RWPE1 (cell line): ENCODE measurements around the gene MAP4K2.

Source experiments
- CTCF ChIA-PET: fragments of 350-600 bp; sonication (Branson Sonifier 250); formaldehyde crosslinking; extraction: SDS; loops from one replicate; lab custom pipeline; 2021; lab: Yijun Ruan, JAX
- POLR2A ChIA-PET: fragments of 400-600 bp; formaldehyde crosslinking; extraction: SDS; loops from one replicate; lab custom pipeline; 2020; ENCODE audit warnings: antibody characterized with exemption; ENCODE audit not compliant: low non-redundant PET; lab: Yijun Ruan, JAX
- DNase-seq: peaks from one replicate; pipeline ENCODE4 v3.0.0; 2012; ENCODE audit warnings: low spot score
- H3K27ac ChIP-seq: fragments of 450-650 bp; 2 replicates; pipeline ENCODE4 v1.5.1; 2017
- CTCF ChIP-seq: fragments of 450-650 bp; conservative IDR thresholded peaks from 2 replicates; pipeline ENCODE4 v1.5.1; 2017; ENCODE audit warnings: low read depth, mild to moderate bottlenecking

MAP4K2 gene

DNA sequence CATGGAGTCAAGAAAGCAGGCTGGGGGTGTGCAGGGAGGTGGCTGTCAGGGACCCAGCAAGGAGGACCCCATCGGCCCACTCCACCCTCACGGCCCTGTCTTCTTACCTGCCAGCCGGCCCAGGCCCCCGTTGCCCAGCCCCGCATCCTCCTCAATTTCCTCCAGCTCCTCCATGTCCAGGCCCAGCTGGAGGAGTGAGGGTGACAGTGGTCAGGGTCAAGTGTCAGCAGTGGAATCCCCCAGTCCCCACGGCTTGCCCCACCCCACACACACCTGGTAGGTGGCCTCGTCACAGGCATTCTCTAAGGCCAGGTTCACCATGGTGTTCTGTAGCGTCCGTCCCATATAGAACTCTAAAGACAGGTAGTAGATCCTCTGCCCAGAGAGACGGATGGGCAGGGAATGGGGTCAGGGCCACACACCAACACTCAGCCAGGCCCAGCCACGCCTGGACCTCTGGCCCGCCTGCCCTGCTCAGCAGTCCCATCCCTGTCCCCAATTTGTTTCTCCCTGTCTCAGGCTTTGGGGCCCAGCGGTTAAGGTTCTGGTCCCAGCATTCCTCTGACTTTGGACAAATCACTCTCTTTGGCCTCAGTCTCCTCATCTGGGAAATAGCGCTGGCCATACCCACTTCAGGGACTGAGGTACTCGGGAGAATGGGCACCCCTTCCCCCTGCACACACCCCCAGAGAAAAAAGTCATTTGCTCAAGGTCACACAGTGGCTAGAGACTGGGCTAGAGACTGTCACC lies 44.5 kb downstream of the MAP4K2 start:
- TF ChIP-seq CTCF: no peak
- DNase-seq: no peak
- ChIA-PET POLR2A (no interaction called here), CTCF (interaction anchor here (0.6 kb wide), 1 partner anchor 70 kb away, joined by 3 read pairs; no protein-coding TSS in a partner anchor)
- no peak overlapping the region for H3K27ac ChIP-seq

DNA sequence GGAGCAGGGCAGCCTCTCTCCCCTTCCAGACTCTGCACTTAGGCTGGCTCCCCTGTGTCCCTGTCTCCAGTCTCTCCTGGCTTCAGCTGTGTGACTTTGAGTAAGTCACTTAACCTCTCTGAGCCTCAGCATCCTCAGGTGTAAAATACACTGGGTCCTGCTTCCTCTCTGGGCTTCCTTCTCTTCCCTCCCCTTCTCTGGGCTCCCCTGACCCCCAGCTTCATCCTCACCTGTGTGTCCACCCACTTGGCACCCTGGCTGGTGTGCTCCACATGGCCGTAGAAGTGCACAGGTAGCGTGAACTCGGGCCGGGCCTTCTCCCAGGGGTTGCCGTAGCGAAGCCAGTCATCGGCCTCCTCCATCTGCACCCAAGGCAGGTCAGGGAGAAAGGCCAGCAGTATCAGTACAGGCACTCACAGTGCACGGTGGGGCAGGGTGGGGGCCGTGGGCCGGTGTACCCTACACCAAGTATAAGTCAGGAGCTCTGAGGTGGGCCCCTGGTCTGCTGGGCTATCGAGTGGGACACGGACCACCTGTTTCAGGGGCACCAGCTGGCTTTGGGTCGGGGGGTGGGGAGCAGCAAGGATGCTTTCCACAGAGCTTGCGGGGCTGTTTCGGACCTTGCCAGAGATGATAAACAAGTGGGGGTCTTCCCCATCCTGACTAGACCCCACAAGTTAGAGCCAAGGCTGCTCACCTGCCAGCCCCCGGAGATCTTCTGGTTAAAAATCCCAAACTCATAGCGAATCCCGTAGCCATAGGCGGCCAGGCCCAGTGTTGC lies 45.3 kb downstream of the MAP4K2 start:
- CTCF ChIA-PET: interaction anchor here (0.7 kb wide), 1 partner anchor 70 kb away, joined by 3 read pairs; no protein-coding TSS in a partner anchor
- POLR2A ChIA-PET: no interaction called here
- DNase-seq: no peak

GRCh38 chr11:64755681-64756361 lies 47.2 kb downstream of the MAP4K2 start:
- no peak for DNase-seq
- CTCF ChIA-PET: interaction anchor here (1.4 kb wide), 1 partner anchor 13 kb away, joined by 5 read pairs; the partner anchor contains the start of gene RASGRP2
- no peak for TF ChIP-seq CTCF
- H3K27ac ChIP-seq: no peak overlapping the region
- POLR2A ChIA-PET: no interaction called here

More for the DNA sequence above, 45.3 kb downstream of the MAP4K2 start:
- no peak for TF ChIP-seq CTCF
- no peak overlapping the region for H3K27ac ChIP-seq

- CTCF ChIA-PET: interaction anchor here (0.7 to 1.4 kb wide), 2 partner anchors 12 to 30 kb away, joined by 4 to 5 read pairs; partner anchors contain the start of gene RASGRP2
- POLR2A ChIA-PET: no interaction called here
- no peak overlapping the region for H3K27ac ChIP-seq
- TF ChIP-seq CTCF: no peak
- no peak for DNase-seq
Measured at GRCh38 chr11:64754919-64755662, 47.9 kb downstream of the MAP4K2 start.

DNA sequence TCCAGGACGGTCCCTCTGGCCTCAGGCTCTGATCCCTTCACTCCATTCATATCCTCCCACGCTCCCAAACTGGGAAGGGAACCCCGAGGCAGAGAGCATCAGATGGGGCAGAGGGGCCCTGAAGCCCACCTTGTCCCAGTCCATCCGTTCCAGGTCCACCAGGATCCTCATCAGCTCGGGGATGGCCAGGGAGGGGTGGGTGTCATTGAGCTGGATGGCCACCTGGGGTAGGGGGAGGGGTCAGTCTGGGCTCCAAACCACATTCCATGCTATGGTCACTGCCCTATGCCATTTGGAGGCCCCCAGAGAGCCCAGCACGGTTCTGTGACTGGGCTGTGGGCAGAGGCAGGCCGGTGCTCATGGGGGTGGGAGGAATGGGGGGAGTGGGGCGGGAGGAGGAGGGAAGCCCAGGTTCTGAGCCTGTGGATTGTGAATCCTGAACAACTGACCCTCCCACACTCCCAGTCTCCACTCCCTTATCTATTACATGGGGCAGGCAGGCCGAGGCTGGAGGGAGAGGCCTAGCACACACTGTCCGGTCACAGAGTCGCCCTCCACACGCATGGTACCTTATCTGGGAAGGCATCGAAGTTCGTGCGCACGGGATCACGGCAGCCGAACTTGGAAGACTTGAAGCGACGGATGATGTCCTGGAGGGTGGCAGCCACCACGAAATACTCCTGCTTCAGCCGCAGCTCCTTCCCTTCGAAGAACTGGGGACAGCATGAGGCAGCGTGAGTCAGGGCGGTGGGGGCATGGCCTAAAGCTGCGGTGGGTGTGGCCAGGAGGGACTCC lies 48.7 kb downstream of the MAP4K2 start:
- no peak overlapping the region for H3K27ac ChIP-seq
- no peak for DNase-seq
- POLR2A ChIA-PET: no interaction called here
- CTCF ChIA-PET: interaction anchor here (0.7 to 1.4 kb wide), 2 partner anchors 11 to 29 kb away, joined by 4 to 5 read pairs; partner anchors contain the start of gene RASGRP2
- TF ChIP-seq CTCF: no peak
